CD4-positive, alpha-beta T cell treated with Interleukin-6 for 4 hours (primary cell): ENCODE data around the gene TPTE.
"Not testable (repeated sequence)": the region's sequence is repeated elsewhere in the genome, so short reads cannot be mapped to it uniquely, and the experiment has no call there.

Experiments
- DNase-seq: peaks from one replicate; pipeline ENCODE4 v3.0.0-alpha.2; 2020; ENCODE audit warnings: mixed read lengths

TPTE gene

GRCh38 chr21:10617133-10617752, 95.9 kb downstream of the TPTE start:
- DNase-seq, result not testable (repeated sequence)

- no peak for DNase-seq
Observed at GRCh38 chr21:10627316-10627863, 106.0 kb downstream of the TPTE start.

GRCh38 chr21:10629239-10629638, 107.9 kb downstream of the TPTE start:
- not testable (repeated sequence) for DNase-seq

- DNase-seq, result not testable (repeated sequence)
Observed at GRCh38 chr21:10630829-10631228, 109.4 kb downstream of the TPTE start.

GRCh38 chr21:10631316-10631715, 109.9 kb downstream of the TPTE start:
- not testable (repeated sequence) for DNase-seq

GRCh38 chr21:10638144-10638543, 116.8 kb downstream of the TPTE start:
- DNase-seq, result not testable (repeated sequence)

- DNase-seq, result no peak
Observed at GRCh38 chr21:10639123-10639522, 117.7 kb downstream of the TPTE start.

GRCh38 chr21:10639746-10640145, 118.4 kb downstream of the TPTE start:
- DNase-seq, result not testable (repeated sequence)

GRCh38 chr21:10640446-10640845, 119.1 kb downstream of the TPTE start:
- DNase-seq, result no peak

GRCh38 chr21:10641107-10641506, 119.7 kb downstream of the TPTE start:
- no peak for DNase-seq

- not testable (repeated sequence) for DNase-seq
Observed at GRCh38 chr21:10645667-10646066, 124.3 kb downstream of the TPTE start.

GRCh38 chr21:10649350-10650149, 128.2 kb downstream of the TPTE start:
- DNase-seq, result not testable (repeated sequence)

GRCh38 chr21:10650297-10650696, 128.9 kb downstream of the TPTE start:
- not testable (repeated sequence) for DNase-seq
